SK-N-SH (cell line): ENCODE data around the gene GAB4. TPM values are rescaled to one million over a fixed set of nuclear protein-coding genes. Genes with fewer than 3 reads are reported as not detected.

Experiments
- CTCF ChIA-PET: fragments of 300-600, 350-600 bp; formaldehyde crosslinking; extraction: SDS; loops from one replicate; lab custom pipeline; 2021; lab: Yijun Ruan, JAX
- POLR2A ChIA-PET: fragments of 350-600 bp; sonication (Branson Sonifier 250); formaldehyde crosslinking; extraction: SDS; loops from one replicate; lab custom pipeline; 2020; ENCODE audit warnings: antibody characterized with exemption, inconsistent platforms; lab: Yijun Ruan, JAX
- DNase-seq: peaks from one replicate; pipeline ENCODE4 v3.0.0; 2012
- H2AFZ ChIP-seq: fragments of 200-600 bp; sonication (generic); 2 replicates; pipeline ENCODE4 v1.8.1; 2016; ENCODE audit warnings: antibody characterized with exemption, mild to moderate bottlenecking, low read depth
- H3F3A ChIP-seq: fragments of 200-600 bp; sonication (generic); replicated peaks from 2 replicates; pipeline ENCODE3; 2016; ENCODE audit warnings: antibody characterized with exemption, mild to moderate bottlenecking; ENCODE audit not compliant: insufficient read depth
- H3K27ac ChIP-seq, 2 experiments: fragments of 200-500 bp in 1 of 2; fragments of 200-600 bp in 1 of 2; sonication (Bioruptor generic) in 1 of 2; sonication (generic), shearing (Covaris generic) in 1 of 2; 2 replicates each; pipeline versions ENCODE4 v1.5.1 to v1.6.1; 2014 to 2016; ENCODE audit warnings: low read depth in 2 of 2, inconsistent platforms in 1 of 2, low read length in 1 of 2, mild to moderate bottlenecking in 1 of 2, mixed read lengths in 1 of 2
- H3K27me3 ChIP-seq: fragments of 200-600 bp; sonication (generic), shearing (Covaris generic); 2 replicates; pipeline ENCODE4 v1.6.1; 2016; ENCODE audit warnings: mixed run types; ENCODE audit not compliant: insufficient read depth
- H3K36me3 ChIP-seq, 2 experiments: fragments of 200-500 bp in 1 of 2; fragments of 200-600 bp in 1 of 2; sonication (Bioruptor generic) in 1 of 2; sonication (generic) in 1 of 2; replicated peaks in 1 of 2; 2 replicates each; pipeline versions ENCODE3 to v1.5.1; 2014 to 2016; ENCODE audit warnings: low read length in 1 of 2, mild to moderate bottlenecking in 1 of 2; ENCODE audit not compliant: insufficient read depth in 2 of 2, control insufficient read depth in 1 of 2
- H3K4me1 ChIP-seq, 2 experiments: fragments of 200-500 bp in 1 of 2; fragments of 200-600 bp in 1 of 2; sonication (Bioruptor generic) in 1 of 2; sonication (generic), shearing (Covaris generic) in 1 of 2; 2 replicates each; pipeline versions ENCODE4 v1.5.1 to v1.6.1; 2014 to 2016; ENCODE audit warnings: low read depth in 1 of 2, low read length in 1 of 2, mixed run types in 1 of 2; ENCODE audit not compliant: insufficient read depth in 2 of 2, control insufficient read depth in 1 of 2
- H3K4me2 ChIP-seq: fragments of 200-600 bp; sonication (generic), shearing (Covaris generic); 2 replicates; pipeline ENCODE4 v1.6.1; 2017; ENCODE audit warnings: mixed run types
- H3K4me3 ChIP-seq, 2 experiments: fragments of 200-500 bp in 1 of 2; fragments of 200-600 bp in 1 of 2; sonication (Bioruptor generic) in 1 of 2; sonication (generic), shearing (Covaris generic) in 1 of 2; 2 replicates each; pipeline versions ENCODE4 v1.5.1 to v1.8.1; 2014 to 2016; ENCODE audit warnings: low read depth in 2 of 2, inconsistent platforms in 1 of 2, low read length in 1 of 2, mild to moderate bottlenecking in 1 of 2, mixed read lengths in 1 of 2, moderate library complexity in 1 of 2
- H3K79me2 ChIP-seq: fragments of 200-600 bp; sonication (generic); 2 replicates; pipeline ENCODE4 v1.8.1; 2017; ENCODE audit warnings: mild to moderate bottlenecking; ENCODE audit not compliant: insufficient read depth
- H3K9ac ChIP-seq: fragments of 200-600 bp; sonication (generic); 2 replicates; pipeline ENCODE4 v1.6.1; 2017; ENCODE audit warnings: mixed run types
- H3K9me2 ChIP-seq: fragments of 200-600 bp; sonication (generic); 2 replicates; pipeline ENCODE4 v1.6.1; 2017; ENCODE audit warnings: mixed run types
- H3K9me3 ChIP-seq: fragments of 200-600 bp; sonication (generic); 2 replicates; pipeline ENCODE4 v1.6.1; 2017; ENCODE audit warnings: mixed run types, mild to moderate bottlenecking, moderate library complexity
- H4K20me1 ChIP-seq: fragments of 200-600 bp; sonication (generic); 2 replicates; pipeline ENCODE4 v1.6.1; 2017; ENCODE audit warnings: mild to moderate bottlenecking, mixed run types; ENCODE audit not compliant: insufficient read depth
- CTCF ChIP-seq: fragments of 200-600 bp; sonication (generic); IDR thresholded peaks from 2 replicates; pipeline ENCODE4 v1.6.1; 2017; ENCODE audit warnings: antibody characterized with exemption, mild to moderate bottlenecking, moderate library complexity
- EP300 ChIP-seq, 2 experiments: IDR thresholded peaks; 2 replicates each; pipeline versions ENCODE4 v1.4.0 to v1.6.1; 2012; ENCODE audit warnings: borderline replicate concordance in 1 of 2, low read depth in 1 of 2, low read length in 1 of 2
- FOXJ3 ChIP-seq: sonication (generic); formaldehyde crosslinking; IDR thresholded peaks from 2 replicates; pipeline ENCODE4 v1.5.1; 2020; ENCODE audit warnings: mild to moderate bottlenecking, missing genetic modification reagents
- FOXM1 ChIP-seq: IDR thresholded peaks from 2 replicates; pipeline ENCODE4 v1.4.0; 2012; ENCODE audit warnings: low read depth, mild to moderate bottlenecking
- IRF3 ChIP-seq: fragments of 150-350 bp; IDR thresholded peaks from 2 replicates; pipeline ENCODE4 v1.6.1; 2016; ENCODE audit warnings: mild to moderate bottlenecking, low read depth, low read length
- JUND ChIP-seq: IDR thresholded peaks from 2 replicates; pipeline ENCODE4 v1.4.0; 2012
- MAX ChIP-seq: IDR thresholded peaks from 2 replicates; pipeline ENCODE4 v1.4.0; 2012; ENCODE audit warnings: low read depth
- MXI1 ChIP-seq: IDR thresholded peaks from 2 replicates; pipeline ENCODE4 v1.6.1; 2012; ENCODE audit warnings: mild to moderate bottlenecking, low read depth, low read length, improper control_type of control experiment
- NFIC ChIP-seq: IDR thresholded peaks from 2 replicates; pipeline ENCODE4 v1.4.0; 2012; ENCODE audit warnings: borderline replicate concordance
- NRF1 ChIP-seq: IDR thresholded peaks from 2 replicates; pipeline ENCODE4 v1.6.1; 2012; ENCODE audit warnings: low read depth, mild to moderate bottlenecking, low read length
- PBX3 ChIP-seq: IDR thresholded peaks from 2 replicates; pipeline ENCODE4; 2012
- RCOR1 ChIP-seq: fragments of 150-350 bp; IDR thresholded peaks from 2 replicates; pipeline ENCODE4 v1.6.1; 2017; ENCODE audit warnings: antibody characterized with exemption, low read length
- REST ChIP-seq: IDR thresholded peaks from 2 replicates; pipeline ENCODE4 v1.6.1; 2012; ENCODE audit warnings: mild to moderate bottlenecking, low read depth, low read length, moderate library complexity
- RFX5 ChIP-seq: IDR thresholded peaks from 2 replicates; pipeline ENCODE4 v1.6.1; 2012; ENCODE audit warnings: mild to moderate bottlenecking, improper control_type of control experiment, low read length
- SIN3A ChIP-seq: IDR thresholded peaks from 2 replicates; pipeline ENCODE4 v1.6.1; 2012; ENCODE audit warnings: low read depth, mild to moderate bottlenecking, low read length, moderate library complexity, borderline replicate concordance
- TAF1 ChIP-seq: IDR thresholded peaks from 2 replicates; pipeline ENCODE4 v1.6.1; 2012; ENCODE audit warnings: low read depth, mild to moderate bottlenecking, low read length, moderate library complexity, borderline replicate concordance
- TCF12 ChIP-seq: IDR thresholded peaks from 2 replicates; pipeline ENCODE4 v1.4.0; 2012
- TEAD4 ChIP-seq: IDR thresholded peaks from 2 replicates; pipeline ENCODE4 v1.4.0; 2012; ENCODE audit warnings: mild to moderate bottlenecking, borderline replicate concordance; ENCODE audit not compliant: insufficient read depth
- USF2 ChIP-seq: fragments of 150-350 bp; IDR thresholded peaks from 2 replicates; pipeline ENCODE4 v1.6.1; 2017; ENCODE audit warnings: antibody characterized with exemption, low read length, low read depth, borderline replicate concordance
- YY1 ChIP-seq: IDR thresholded peaks from 2 replicates; pipeline ENCODE4 v1.4.0; 2012; ENCODE audit warnings: low read depth, mild to moderate bottlenecking
- WGBS: methylation state at CpG from one replicate; pipeline ENCODE4 v1.1.6; 2017; ENCODE audit warnings: low lambda C conversion rate; 5-methylcytosine and 5-hydroxymethylcytosine counted together
- polyA plus RNA-seq, 3 experiments: library from polyadenylated mRNA; depleted of rRNA; stranded (reverse); fragments of >200 nt; gene quantifications; 2 replicates each; pipeline ENCODE4 v1.2.3, GENCODE V29; 2012

The GAB4 gene
- polyA plus RNA-seq, 1 of the 3 experiments (the other 2 are of a cell fraction) = not detected

- Histone ChIP-seq H4K20me1 (no peaks in the 10 kb centered on the region), H3K4me1 (no peaks in the 10 kb centered on the region), H3K9me2 (no peaks in the 10 kb centered on the region), H3K79me2 (no peaks in the 10 kb centered on the region), H3K36me3 (no peaks in the 10 kb centered on the region), H3K9ac (no peak overlapping the region), H3F3A (no peaks in the 10 kb centered on the region), H3K4me2 (no peak overlapping the region), H3K27me3 (no peaks in the 10 kb centered on the region; the same call in 1 of the 2 replicates), H3K4me3 (no peak overlapping the region), H3K27ac (no peak overlapping the region), H2AFZ (no peak overlapping the region), H3K9me3 (no peaks in the 10 kb centered on the region)
- ChIA-PET CTCF (no interaction called here), POLR2A (no interaction called here)
- DNase-seq = no peak
- 18% methylated on average over 22 of the region's 22 CpGs for WGBS
- no peak for TF ChIP-seq SIN3A
- TF ChIP-seq, all 33 proteins: peak for 0
Measured at GRCh38 chr22:17007257-17007656, 765 bp downstream of the GAB4 start.

- Histone ChIP-seq H3F3A (no peaks in the 10 kb centered on the region), H4K20me1 (no peaks in the 10 kb centered on the region), H3K9me2 (no peaks in the 10 kb centered on the region), H3K27ac (no peak overlapping the region), H3K4me3 (no peak overlapping the region), H2AFZ (no peak overlapping the region), H3K36me3 (no peaks in the 10 kb centered on the region), H3K79me2 (no peaks in the 10 kb centered on the region), H3K4me1 (no peaks in the 10 kb centered on the region), H3K4me2 (no peak overlapping the region), H3K27me3 (no peaks in the 10 kb centered on the region), H3K9ac (no peak overlapping the region), H3K9me3 (no peaks in the 10 kb centered on the region)
- ChIA-PET POLR2A (no interaction called here), CTCF (interaction anchor here (1.1 kb wide), 1 partner anchor 68 kb away, joined by 5 read pairs; no protein-coding TSS in a partner anchor)
- TF ChIP-seq SIN3A (no peak), JUND (no peak), TEAD4 (no peak), TAF1 (no peak), IRF3 (no peak), YY1 (no peak), RFX5 (no peak), FOXJ3 (CRISPR knock-in tag) (no peak), MXI1 (no peak), EP300 (IDR thresholded peaks at IDR 0.05; ENCODE audit: borderline replicate concordance in 1 of 2, low read depth in 1 of 2, low read length in 1 of 2) (no peak), REST (no peak), CTCF (no peak), NFIC (no peak), PBX3 (no peak), NRF1 (no peak), USF2 (no peak), FOXM1 (no peak), TCF12 (no peak), MAX (no peak), RCOR1 (no peak)
- 4% methylated on average over 6 of the region's 6 CpGs for WGBS
- DNase-seq = no peak
Measured at GRCh38 chr22:16989915-16990314, 18.1 kb downstream of the GAB4 start.
